ENCODE data around the gene OR52A1. TPM values are rescaled to one million over a fixed set of nuclear protein-coding genes. Genes with fewer than 3 reads are reported as not detected.

The OR52A1 gene
- polyA plus RNA-seq (2011; rRNA removed) (not detected in 2 replicates), polyA plus RNA-seq (2017; fragmentation: RNase III; extraction: RNeasy Plus Mini Kit Qiagen cat#74134 plus additional on column Dnase treatment) (not detected in 3 replicates), polyA minus RNA-seq (2011; rRNA and poly(A)+ RNA removed) (not detected in 2 replicates)
- not detected in 2 replicates for polyA plus RNA-seq (2012; cell fraction: cytosol; rRNA removed)
- not detected in 2 replicates for polyA plus RNA-seq (2012; cell fraction: nucleus; rRNA removed)

DNA sequence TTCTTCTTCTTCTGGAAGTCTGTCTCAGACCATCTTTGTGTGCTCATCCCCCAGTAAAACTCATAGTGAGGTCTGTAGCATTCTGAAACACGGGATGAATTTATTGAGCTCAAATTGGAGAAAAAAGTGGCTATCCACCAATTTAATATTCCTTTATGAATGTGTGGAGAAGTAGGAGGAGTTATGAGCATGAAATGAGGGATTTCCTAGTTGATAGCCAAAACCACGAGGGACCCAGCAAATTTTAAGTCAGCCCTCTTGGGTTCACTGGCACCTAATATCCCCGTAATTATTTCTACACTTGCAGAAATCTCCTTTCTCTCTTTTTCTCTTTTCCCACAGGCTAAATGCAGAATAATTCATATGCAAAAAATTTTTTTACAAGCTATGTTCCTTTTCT is at the start of gene OR52A1:
Gene OR52A1, minus strand, starts transcription at position 101 of the 400 bp plus-strand sequence. CDS start 2,388 bp downstream, outside the sequence.
- Histone ChIP-seq H3K4me3 (no peak within 1 kb of the TSS), H3K4me1 (no peaks in the 10 kb centered on the region), H3K9me3 (no peaks in the 10 kb centered on the region), H3K4me2 (no peak within 1 kb of the TSS), H3K27ac (no peak within 1 kb of the TSS)
- POLR2A ChIA-PET: no interaction called here
- TF ChIP-seq, protein P1, sequence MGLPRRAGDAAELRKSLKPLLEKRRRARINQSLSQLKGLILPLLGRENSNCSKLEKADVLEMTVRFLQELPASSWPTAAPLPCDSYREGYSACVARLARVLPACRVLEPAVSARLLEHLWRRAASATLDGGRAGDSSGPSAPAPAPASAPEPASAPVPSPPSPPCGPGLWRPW (IDR thresholded peaks at IDR 0.05): no peak
- no peak for TF ChIP-seq PHF8 (IDR thresholded peaks at IDR 0.05; ENCODE audit: borderline replicate concordance, low read depth)
- TF ChIP-seq, protein P2, sequence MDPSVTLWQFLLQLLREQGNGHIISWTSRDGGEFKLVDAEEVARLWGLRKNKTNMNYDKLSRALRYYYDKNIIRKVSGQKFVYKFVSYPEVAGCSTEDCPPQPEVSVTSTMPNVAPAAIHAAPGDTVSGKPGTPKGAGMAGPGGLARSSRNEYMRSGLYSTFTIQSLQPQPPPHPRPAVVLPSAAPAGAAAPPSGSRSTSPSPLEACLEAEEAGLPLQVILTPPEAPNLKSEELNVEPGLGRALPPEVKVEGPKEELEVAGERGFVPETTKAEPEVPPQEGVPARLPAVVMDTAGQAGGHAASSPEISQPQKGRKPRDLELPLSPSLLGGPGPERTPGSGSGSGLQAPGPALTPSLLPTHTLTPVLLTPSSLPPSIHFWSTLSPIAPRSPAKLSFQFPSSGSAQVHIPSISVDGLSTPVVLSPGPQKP (IDR thresholded peaks at IDR 0.05; ENCODE audit: low read depth, low read length): no peak
- TF ChIP-seq RAD21 (conservative IDR thresholded peaks at IDR 0.05 in 1 of 2, IDR thresholded peaks at IDR 0.05 in 1 of 2): no peak
- no peak for TF ChIP-seq PBX3 (IDR thresholded peaks at IDR 0.05)
- TF ChIP-seq MAZ (IDR thresholded peaks at IDR 0.05; ENCODE audit: borderline replicate concordance, low read depth, low read length): no peak
- TF ChIP-seq ZSCAN20 (CRISPR knock-in tag; IDR thresholded peaks at IDR 0.05): no peak
- no peak for TF ChIP-seq REST (IDR thresholded peaks at IDR 0.05)
- no peak for TF ChIP-seq FOSL2 (IDR thresholded peaks at IDR 0.05)
- TF ChIP-seq FOSL2 (CRISPR knock-in tag; IDR thresholded peaks at IDR 0.05): no peak
- TF ChIP-seq NFE2L2 (conservative IDR thresholded peaks at IDR 0.05; ENCODE audit: low read length): no peak
- TF ChIP-seq ZNF302 (CRISPR knock-in tag; IDR thresholded peaks at IDR 0.05): no peak
- CTCF ChIA-PET: no interaction called here
- ATAC-seq (no peak), FAIRE-seq (no peak), DNase-seq (ENCODE audit: low read depth in 1 of 2, low spot score in 1 of 2) (no peak)
- 0% methylated on average over 3 of the region's 3 CpGs for WGBS (ENCODE audit: missing lambda C conversion rate)

- H3K9me3 ChIP-seq: no peaks in the 10 kb centered on the region
- no peak overlapping the region for H3K4me2 ChIP-seq
- no peak overlapping the region for H3K27ac ChIP-seq
- H3K4me1 ChIP-seq: no peaks in the 10 kb centered on the region
- no peak for ATAC-seq
- no peak for DNase-seq (ENCODE audit: low read depth in 1 of 2, low spot score in 1 of 2)
- TF ChIP-seq, protein P3, sequence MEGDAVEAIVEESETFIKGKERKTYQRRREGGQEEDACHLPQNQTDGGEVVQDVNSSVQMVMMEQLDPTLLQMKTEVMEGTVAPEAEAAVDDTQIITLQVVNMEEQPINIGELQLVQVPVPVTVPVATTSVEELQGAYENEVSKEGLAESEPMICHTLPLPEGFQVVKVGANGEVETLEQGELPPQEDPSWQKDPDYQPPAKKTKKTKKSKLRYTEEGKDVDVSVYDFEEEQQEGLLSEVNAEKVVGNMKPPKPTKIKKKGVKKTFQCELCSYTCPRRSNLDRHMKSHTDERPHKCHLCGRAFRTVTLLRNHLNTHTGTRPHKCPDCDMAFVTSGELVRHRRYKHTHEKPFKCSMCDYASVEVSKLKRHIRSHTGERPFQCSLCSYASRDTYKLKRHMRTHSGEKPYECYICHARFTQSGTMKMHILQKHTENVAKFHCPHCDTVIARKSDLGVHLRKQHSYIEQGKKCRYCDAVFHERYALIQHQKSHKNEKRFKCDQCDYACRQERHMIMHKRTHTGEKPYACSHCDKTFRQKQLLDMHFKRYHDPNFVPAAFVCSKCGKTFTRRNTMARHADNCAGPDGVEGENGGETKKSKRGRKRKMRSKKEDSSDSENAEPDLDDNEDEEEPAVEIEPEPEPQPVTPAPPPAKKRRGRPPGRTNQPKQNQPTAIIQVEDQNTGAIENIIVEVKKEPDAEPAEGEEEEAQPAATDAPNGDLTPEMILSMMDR (IDR thresholded peaks at IDR 0.05): no peak
- TF ChIP-seq ZFP36 (IDR thresholded peaks at IDR 0.05; ENCODE audit: borderline replicate concordance, partially characterized antibody) (no peak), RCOR1 (IDR thresholded peaks at IDR 0.05; ENCODE audit: low read depth, low read length) (no peak), HOXB5 (CRISPR knock-in tag; IDR thresholded peaks at IDR 0.05) (no peak)
- CTCF ChIA-PET: interaction anchor here (0.5 to 5.6 kb wide), 10 partner anchors 75 to 1233 kb away, joined by 3 to 44 read pairs (median 5); no protein-coding TSS in a partner anchor
- no peak overlapping the region for H3K4me3 ChIP-seq
- 26% methylated on average over 2 of the region's 2 CpGs for WGBS (ENCODE audit: missing lambda C conversion rate)
- FAIRE-seq: no peak
- POLR2A ChIA-PET: no interaction called here
Observed at GRCh38 chr11:5203366-5203765, 48.8 kb upstream of the OR52A1 start.

Data from A549 (cell line).